Natural killer cell treated with Interleukin-12 subunit alpha and Interleukin-12 subunit beta and Interleukin-15 and Interleukin-18, amount 100 ng/mL, for 72 hours (primary cell): ENCODE measurements around the gene CFAP54. TPM values are rescaled to one million over a fixed set of nuclear protein-coding genes. Genes with fewer than 3 reads are reported as not detected.

ENCODE experiments used
- ATAC-seq, 2 donors: fragments of 150-1000 bp; cut with Tn5 transposase in 1 of 2; sonication (Bioruptor Pico), chemical (Tn5 transposase) in 1 of 2; 2 replicates each; pipeline ENCODE4 v1.10.0; 2021
- DNase-seq: peaks from one replicate; pipeline ENCODE4 v3.0.0; 2022; ENCODE audit warnings: low spot score
- H3K27ac Mint-ChIP-seq, 2 donors: 1 replicate in 1 of 2; 2 replicates in 1 of 2; pipeline ENCODE4 v1.8.0; 2022; ENCODE audit warnings: mixed read lengths in 2 of 2, mild to moderate bottlenecking in 1 of 2, moderate library complexity in 1 of 2
- H3K27me3 Mint-ChIP-seq, 2 donors: 1 replicate in 1 of 2; 2 replicates in 1 of 2; pipeline ENCODE4 v1.8.0; 2022; ENCODE audit warnings: mixed read lengths in 2 of 2
- H3K36me3 Mint-ChIP-seq: one replicate; pipeline ENCODE4 v1.8.0; 2022; ENCODE audit warnings: mixed read lengths
- H3K4me1 Mint-ChIP-seq, 2 donors: 1 replicate in 1 of 2; 2 replicates in 1 of 2; pipeline ENCODE4 v1.8.0; 2022; ENCODE audit warnings: low read depth in 2 of 2, mixed read lengths in 2 of 2, mild to moderate bottlenecking in 1 of 2
- H3K4me3 Mint-ChIP-seq: one replicate; pipeline ENCODE4 v1.8.0; 2022; ENCODE audit warnings: mixed read lengths
- H3K9me3 Mint-ChIP-seq: 2 replicates; pipeline ENCODE4 v1.8.0; 2022; ENCODE audit warnings: mixed read lengths
- total RNA-seq, 2 donors: library from RNA; stranded (reverse); gene quantifications; one replicate each; pipeline ENCODE4 v1.2.3, GENCODE V29; 2022

CFAP54 gene
- total RNA-seq, 2 donors from 2014 or later, result 0.14 to 0.50 TPM

DNA sequence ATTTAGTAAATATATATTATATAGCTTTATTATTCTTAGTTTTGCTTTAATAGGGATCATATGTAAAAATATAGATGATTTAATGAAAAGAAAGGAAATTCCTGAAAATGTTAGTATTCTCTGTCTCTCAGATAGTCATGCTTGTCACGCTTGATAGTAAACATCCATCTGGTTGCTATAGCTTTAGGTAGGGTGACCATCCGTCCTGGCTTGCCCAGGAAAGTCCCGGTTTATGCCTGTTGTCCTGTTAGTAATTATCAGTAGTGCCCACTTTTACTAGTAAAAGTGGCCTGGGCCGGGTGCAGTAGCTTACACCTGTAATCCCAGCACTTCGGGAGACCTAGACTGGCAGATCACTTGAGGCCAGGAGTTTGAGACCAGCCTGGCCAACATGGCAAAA lies 23.8 kb downstream of the CFAP54 start:
- Mint-ChIP-seq H3K27ac (no peak overlapping the region), H3K36me3 (no peaks in the 10 kb centered on the region), H3K4me3 (no peak overlapping the region), H3K27me3 (no peaks in the 10 kb centered on the region), H3K4me1 (peaks cover 7 to 14% of the 10 kb centered on the region in 2 donors), H3K9me3 (no peaks in the 10 kb centered on the region)
- DNase-seq, result no peak
- ATAC-seq, result no peak

DNA sequence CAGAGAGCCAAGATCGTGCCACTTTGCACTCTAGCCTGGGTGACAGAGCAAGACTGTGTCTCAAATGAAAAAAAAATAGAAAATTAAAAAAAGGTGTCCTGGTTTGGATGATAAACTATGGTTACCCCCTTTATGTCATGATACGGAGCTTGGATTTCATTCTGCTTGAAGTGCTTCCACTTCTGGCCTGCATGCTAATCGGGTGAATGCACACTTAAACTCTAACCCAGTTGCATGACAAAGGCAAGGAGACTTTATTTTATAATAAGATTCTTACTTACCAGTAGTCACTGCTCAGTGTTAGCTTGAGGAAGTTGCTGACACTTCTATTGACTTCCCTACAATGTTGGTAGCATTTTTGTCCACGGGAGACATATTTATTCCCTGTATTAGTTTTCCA lies 24.3 kb downstream of the CFAP54 start:
- Mint-ChIP-seq H3K4me1 (peaks cover 4 to 14% of the 10 kb centered on the region in 2 donors), H3K27me3 (no peaks in the 10 kb centered on the region), H3K27ac (no peak overlapping the region), H3K9me3 (no peaks in the 10 kb centered on the region), H3K4me3 (no peak overlapping the region), H3K36me3 (no peaks in the 10 kb centered on the region)
- ATAC-seq, result no peak
- DNase-seq, result no peak

DNA sequence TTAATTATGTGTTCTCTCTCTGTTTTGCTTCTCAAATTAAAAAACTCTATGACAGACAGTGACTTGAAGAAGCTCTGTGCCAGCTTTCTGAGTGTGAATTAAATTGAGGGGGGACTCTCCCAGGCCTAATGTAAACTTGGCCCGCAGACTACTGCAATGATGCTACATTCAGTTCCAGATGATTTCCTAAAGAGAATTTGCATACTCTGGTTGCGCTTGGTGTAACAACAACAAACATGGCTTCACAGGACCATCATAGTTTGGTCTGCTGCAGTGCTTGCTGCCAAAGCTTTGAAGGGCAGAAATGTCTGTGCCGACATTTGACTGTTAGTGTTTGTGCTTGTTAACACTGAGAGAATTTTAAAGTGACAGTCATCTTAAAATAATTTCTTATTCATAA lies 25.0 kb downstream of the CFAP54 start:
- ATAC-seq (no peak), DNase-seq (no peak)
- Mint-ChIP-seq H3K4me1 (peaks cover 4 to 14% of the 10 kb centered on the region in 2 donors), H3K27ac (no peak overlapping the region), H3K36me3 (no peaks in the 10 kb centered on the region), H3K4me3 (no peak overlapping the region), H3K27me3 (no peaks in the 10 kb centered on the region), H3K9me3 (no peaks in the 10 kb centered on the region)

DNA sequence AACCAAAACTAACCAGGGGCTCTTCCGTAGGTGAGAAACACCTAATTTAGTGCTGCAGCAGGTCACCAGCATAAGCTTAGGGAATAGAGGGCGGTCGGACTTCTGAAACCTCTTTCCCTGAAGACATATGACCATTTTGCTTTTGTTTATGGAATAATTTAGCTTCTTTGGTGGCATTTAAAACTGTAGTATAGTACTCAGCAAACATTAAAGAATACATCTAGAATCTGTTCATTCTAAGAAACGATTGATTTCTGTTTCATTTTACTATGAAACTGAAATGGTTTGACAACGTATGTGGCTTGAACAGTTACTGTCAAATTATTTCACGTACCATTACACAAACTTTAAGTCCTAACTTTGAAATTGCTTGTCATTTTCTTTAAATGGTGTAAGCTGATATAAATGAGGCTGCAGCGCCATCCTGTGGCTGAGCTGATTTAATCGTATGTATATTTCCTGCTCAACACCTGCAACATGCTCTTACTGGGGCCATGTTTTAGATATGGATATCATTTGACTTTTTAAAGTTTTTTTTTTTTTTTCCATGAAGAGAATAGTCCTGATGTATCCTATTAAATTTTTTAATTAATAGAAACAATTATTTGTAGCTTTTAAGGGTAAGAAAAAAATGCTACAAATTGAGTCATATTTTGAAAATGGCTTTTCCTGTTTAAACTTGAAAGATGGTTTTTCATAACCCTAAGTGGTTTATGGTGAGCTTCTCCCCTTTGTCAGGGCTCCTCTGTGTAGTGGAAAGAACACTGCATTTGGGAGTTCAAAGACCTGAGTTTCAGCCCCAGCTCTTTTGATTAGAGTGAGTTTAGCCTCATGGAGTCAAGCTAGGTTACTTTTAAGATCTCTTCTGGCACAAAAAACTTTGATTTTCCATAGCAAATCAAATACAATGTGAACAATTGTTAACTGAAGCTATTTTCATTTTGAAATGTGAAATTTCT lies 27.4 kb downstream of the CFAP54 start:
- DNase-seq (peak; percentile 78), ATAC-seq (peak; percentile 82 to 86)
- Mint-ChIP-seq H3K27ac (peak overlapping the region; percentile 75 to 81), H3K4me1 (peaks cover 4 to 14% of the 10 kb centered on the region in 2 donors), H3K27me3 (peaks cover 0 to 2% of the 10 kb centered on the region in 2 donors), H3K9me3 (no peaks in the 10 kb centered on the region), H3K36me3 (no peaks in the 10 kb centered on the region), H3K4me3 (peak overlapping the region; percentile 57)

DNA sequence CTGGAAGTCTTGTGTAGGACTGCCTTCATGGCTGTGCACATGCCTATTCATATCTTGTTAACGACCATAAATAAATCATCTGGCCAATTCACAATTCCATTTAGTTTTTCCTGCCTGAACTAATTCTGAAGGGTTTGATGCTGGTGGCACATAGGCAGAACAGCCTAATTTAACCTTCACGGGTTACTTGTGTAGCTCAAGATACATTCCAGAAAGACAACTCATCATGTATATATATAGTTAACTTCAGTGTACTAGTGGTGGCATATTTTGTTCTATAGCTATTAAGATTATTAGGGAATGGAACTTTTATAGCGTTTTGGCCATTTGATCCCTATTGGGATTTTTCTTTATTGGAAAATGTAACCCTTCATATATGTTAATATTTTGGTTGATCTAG lies 31.4 kb downstream of the CFAP54 start:
- Mint-ChIP-seq H3K4me1 (peaks cover 4 to 15% of the 10 kb centered on the region in 2 donors), H3K36me3 (no peaks in the 10 kb centered on the region), H3K27me3 (peaks cover 0 to 2% of the 10 kb centered on the region in 2 donors), H3K27ac (no peak overlapping the region), H3K9me3 (no peaks in the 10 kb centered on the region), H3K4me3 (no peak overlapping the region)
- DNase-seq (no peak), ATAC-seq (no peak)

DNA sequence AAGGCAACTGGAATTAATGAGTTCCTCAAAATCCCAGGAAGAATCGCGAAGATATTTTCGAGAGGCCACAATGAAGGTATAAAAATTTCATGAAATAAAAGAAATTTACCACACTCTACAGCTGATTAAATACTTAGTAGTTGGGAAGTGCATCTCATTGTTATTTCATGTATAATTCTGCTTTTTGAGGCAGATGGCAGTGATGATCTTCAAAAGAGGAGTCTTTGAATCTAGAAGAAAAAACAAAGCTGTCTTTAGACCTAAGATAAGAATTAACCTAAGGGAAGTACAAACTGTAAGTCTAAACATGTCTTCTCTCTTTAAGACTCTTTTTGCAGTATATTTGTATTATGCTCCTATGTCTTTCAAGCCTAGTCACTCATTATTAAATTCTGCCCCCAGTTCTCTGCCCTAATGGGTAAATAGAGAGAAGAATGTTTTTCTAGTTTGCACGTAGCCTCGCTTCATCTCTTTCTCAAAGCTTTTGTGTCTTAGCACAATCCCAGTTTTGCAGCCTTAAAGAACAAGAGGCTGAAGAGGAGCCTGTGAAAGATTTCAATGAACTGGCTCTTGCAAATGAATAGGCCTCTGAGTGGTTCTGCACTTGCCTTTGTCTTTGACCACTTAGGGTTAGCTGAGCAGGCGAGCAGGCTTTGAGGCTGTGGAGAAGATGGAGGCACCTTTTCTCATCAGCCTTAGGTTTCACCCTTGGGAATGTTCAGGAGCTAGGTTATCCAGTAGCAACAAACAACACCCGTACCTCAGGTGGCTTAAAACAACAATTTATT lies 32.7 kb downstream of the CFAP54 start:
- no peaks in the 10 kb centered on the region for H3K36me3 Mint-ChIP-seq
- H3K4me1 Mint-ChIP-seq, result peaks cover 3 to 14% of the 10 kb centered on the region in 2 donors
- no peak overlapping the region for H3K27ac Mint-ChIP-seq
- H3K9me3 Mint-ChIP-seq, result no peaks in the 10 kb centered on the region
- ATAC-seq (no peak), DNase-seq (no peak)
- H3K4me3 Mint-ChIP-seq, result no peak overlapping the region
- peaks cover 0 to 6% of the 10 kb centered on the region in 2 donors for H3K27me3 Mint-ChIP-seq

DNA sequence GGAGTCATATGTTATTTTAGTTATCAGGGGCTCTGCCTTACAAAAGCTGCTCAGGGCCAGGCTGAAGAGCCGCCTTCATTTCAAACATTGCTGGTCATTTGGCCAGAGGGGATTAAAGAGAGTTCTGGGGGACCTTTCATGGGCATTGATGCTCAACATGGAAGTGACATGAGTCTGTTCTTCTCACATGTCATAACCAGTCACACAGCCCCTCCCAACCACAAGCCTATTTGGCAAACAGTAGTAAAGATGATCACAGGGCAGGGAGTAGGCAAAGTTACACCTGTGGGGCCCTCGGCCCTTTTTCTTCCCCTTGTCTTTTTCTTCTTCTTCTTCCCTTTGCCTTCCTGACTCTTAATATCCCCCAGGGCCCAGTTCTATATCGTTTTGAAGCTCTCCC lies 33.3 kb downstream of the CFAP54 start:
- peaks cover 0 to 6% of the 10 kb centered on the region in 2 donors for H3K27me3 Mint-ChIP-seq
- H3K4me3 Mint-ChIP-seq, result no peak overlapping the region

DNA sequence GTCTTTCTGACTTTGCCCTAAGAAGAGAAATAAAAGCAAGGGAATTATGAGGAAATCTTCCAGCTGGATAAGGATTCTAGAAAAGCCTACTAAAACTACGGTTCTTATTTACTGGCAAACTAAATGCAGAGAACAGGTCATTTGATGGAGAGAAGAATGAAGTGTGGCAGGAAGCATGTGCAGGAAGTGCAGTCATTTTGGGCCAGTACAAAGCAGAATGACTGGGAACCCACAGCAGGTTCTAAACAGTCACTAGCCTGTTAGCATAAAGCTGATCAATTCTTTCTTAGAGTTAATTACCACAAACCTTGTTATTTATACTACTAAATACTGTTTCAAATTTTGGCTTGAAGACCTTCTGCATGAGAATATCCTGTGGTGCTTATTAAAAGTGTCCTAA lies 36.7 kb downstream of the CFAP54 start:
- Mint-ChIP-seq H3K27me3 (peaks cover 0 to 5% of the 10 kb centered on the region in 2 donors), H3K4me3 (no peak overlapping the region), H3K4me1 (peaks cover 3 to 7% of the 10 kb centered on the region in 2 donors), H3K9me3 (no peaks in the 10 kb centered on the region), H3K36me3 (no peaks in the 10 kb centered on the region), H3K27ac (peak overlapping the region in 1 of 2 donors; percentile 21)
- ATAC-seq (peak in 1 of 2 donors; percentile 77), DNase-seq (no peak)

More for the DNA sequence above, 33.3 kb downstream of the CFAP54 start:
- Mint-ChIP-seq H3K4me1 (peaks cover 3 to 8% of the 10 kb centered on the region in 2 donors), H3K27ac (no peak overlapping the region), H3K36me3 (no peaks in the 10 kb centered on the region), H3K9me3 (no peaks in the 10 kb centered on the region)
- DNase-seq (no peak), ATAC-seq (no peak)

DNA sequence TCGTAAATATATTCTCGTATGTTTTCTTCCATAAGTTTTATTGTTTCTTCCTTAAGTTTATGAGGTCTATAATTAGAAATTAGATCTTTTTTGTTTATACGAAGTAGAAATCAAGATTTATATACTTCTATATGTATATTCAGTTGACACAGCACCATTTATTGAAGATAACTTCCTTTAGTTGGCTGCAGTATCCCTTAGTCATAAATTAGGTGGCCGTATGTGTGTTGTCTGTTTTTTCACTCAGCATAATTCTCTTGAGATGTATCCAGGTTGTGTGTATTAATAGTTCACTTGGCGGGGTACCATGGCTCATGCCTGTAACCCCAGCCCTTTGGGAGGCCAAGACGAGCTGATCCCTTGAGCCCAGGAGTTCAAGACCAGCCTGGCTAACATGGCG lies 40.5 kb downstream of the CFAP54 start:
- Mint-ChIP-seq H3K9me3 (no peaks in the 10 kb centered on the region), H3K27me3 (peaks cover 7 to 19% of the 10 kb centered on the region in 2 donors), H3K4me3 (no peak overlapping the region), H3K36me3 (no peaks in the 10 kb centered on the region), H3K4me1 (peaks cover 3 to 7% of the 10 kb centered on the region in 2 donors), H3K27ac (no peak overlapping the region)
- ATAC-seq, result no peak
- DNase-seq, result no peak

DNA sequence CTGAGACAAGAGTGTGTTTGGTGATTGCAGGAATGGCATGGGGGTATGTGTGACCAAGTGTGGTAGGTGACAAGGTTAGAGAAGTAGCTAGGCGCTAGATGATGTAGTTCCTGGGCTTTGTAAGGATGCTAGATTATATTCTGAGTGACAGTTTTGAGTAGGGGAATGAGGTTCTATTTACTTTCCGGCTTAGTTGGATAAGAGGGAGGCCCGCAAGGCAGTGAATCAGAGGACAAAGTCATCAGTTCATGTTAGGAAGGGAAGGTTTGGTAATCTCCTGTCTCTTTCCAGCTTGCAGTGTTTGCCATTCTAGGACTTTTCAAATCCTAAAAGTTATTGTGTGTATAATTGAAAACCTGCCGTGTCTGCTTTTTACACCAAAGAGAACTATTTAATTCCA lies 45.0 kb downstream of the CFAP54 start:
- Mint-ChIP-seq H3K4me1 (no peaks in the 10 kb centered on the region), H3K27me3 (peaks cover 7 to 16% of the 10 kb centered on the region in 2 donors), H3K4me3 (no peak overlapping the region), H3K9me3 (no peaks in the 10 kb centered on the region), H3K27ac (no peak overlapping the region), H3K36me3 (no peaks in the 10 kb centered on the region)
- DNase-seq (no peak), ATAC-seq (no peak)

DNA sequence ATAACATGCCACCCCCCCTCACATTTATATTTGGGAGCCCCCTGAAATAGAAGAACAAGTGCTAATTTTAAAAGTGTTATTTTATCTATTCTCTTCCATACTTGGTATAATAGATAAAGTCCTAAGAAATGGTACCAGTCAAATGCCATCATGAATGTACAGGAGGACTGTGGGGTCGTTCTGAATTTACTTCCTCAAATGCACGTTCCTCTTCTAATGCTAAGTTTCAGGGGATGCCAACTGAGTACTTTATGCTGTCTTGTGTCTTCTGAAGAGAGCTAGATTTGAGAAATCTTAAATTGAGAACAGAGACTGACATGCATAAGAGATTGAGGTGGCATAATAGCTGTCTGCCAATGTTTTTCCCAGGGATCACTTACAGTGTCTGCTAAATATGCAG lies 59.0 kb downstream of the CFAP54 start:
- no peaks in the 10 kb centered on the region for H3K9me3 Mint-ChIP-seq
- H3K4me1 Mint-ChIP-seq, result no peaks in the 10 kb centered on the region
- no peak overlapping the region for H3K4me3 Mint-ChIP-seq
- ATAC-seq, result no peak
- H3K27me3 Mint-ChIP-seq, result peaks cover 10 to 16% of the 10 kb centered on the region in 2 donors
- no peak overlapping the region for H3K27ac Mint-ChIP-seq
- H3K36me3 Mint-ChIP-seq, result no peaks in the 10 kb centered on the region
- no peak for DNase-seq

DNA sequence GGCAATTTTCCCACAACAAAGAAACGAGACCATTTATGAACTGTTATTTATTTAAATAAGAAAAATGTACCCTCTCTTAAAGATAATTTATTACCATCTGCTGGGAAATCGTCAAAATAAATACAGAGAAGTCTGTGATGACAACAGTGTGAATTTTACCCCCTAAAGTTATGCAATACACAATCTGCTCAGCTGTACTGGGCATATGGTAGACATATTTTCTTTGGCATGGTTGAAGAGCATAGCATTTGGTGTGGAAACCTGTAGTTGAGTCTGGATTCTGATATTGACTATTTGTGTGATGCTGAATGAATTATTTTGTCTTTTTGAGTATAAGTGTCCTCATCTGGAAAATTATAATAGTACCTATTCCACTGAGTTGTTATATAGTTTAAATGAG lies 60.0 kb downstream of the CFAP54 start:
- Mint-ChIP-seq H3K27me3 (peaks cover 14 to 16% of the 10 kb centered on the region in 2 donors), H3K9me3 (no peaks in the 10 kb centered on the region), H3K36me3 (no peaks in the 10 kb centered on the region)

DNA sequence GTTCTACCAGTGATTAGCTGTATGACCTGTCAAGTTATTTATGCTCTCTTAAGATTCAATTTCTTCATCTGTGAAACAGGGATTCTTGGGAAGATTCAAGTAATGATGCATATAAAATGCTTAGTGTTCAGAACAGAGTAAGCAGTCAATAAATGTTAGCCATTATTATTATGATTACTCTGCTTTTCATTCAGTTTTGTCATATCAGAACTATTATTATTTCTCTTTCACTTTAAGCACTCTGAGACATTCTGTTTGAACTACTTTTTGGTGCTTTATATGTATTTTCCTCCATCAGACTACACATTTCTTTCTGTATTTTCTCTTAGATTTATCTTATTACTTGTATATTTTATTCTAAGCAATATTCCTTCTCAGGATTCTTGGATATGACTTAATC lies 81.2 kb downstream of the CFAP54 start:
- no peak overlapping the region for H3K27ac Mint-ChIP-seq
- peaks cover 6 to 7% of the 10 kb centered on the region in 2 donors for H3K4me1 Mint-ChIP-seq
- ATAC-seq, result no peak

More for the DNA sequence above, 60.0 kb downstream of the CFAP54 start:
- no peak overlapping the region for H3K27ac Mint-ChIP-seq
- no peak for ATAC-seq
- H3K4me1 Mint-ChIP-seq, result no peaks in the 10 kb centered on the region
- no peak overlapping the region for H3K4me3 Mint-ChIP-seq
- no peak for DNase-seq

More for the DNA sequence above, 81.2 kb downstream of the CFAP54 start:
- H3K4me3 Mint-ChIP-seq, result no peak overlapping the region
- H3K36me3 Mint-ChIP-seq, result no peaks in the 10 kb centered on the region
- H3K27me3 Mint-ChIP-seq, result peaks cover 27 to 36% of the 10 kb centered on the region in 2 donors
- no peaks in the 10 kb centered on the region for H3K9me3 Mint-ChIP-seq
- DNase-seq, result no peak
